SK-N-SH (cell line): ENCODE results near the gene GNL3. TPM values are rescaled to one million over a fixed set of nuclear protein-coding genes. Genes with fewer than 3 reads are reported as not detected.
"Not testable (repeated sequence)": the region's sequence is repeated elsewhere in the genome, so short reads cannot be mapped to it uniquely, and the experiment has no call there.

Source experiments
- CTCF ChIA-PET: fragments of 300-600, 350-600 bp; formaldehyde crosslinking; extraction: SDS; loops from one replicate; lab custom pipeline; 2021; lab: Yijun Ruan, JAX
- POLR2A ChIA-PET: fragments of 350-600 bp; sonication (Branson Sonifier 250); formaldehyde crosslinking; extraction: SDS; loops from one replicate; lab custom pipeline; 2020; ENCODE audit warnings: antibody characterized with exemption, inconsistent platforms; lab: Yijun Ruan, JAX
- DNase-seq: peaks from one replicate; pipeline ENCODE4 v3.0.0; 2012
- H2AFZ ChIP-seq: fragments of 200-600 bp; sonication (generic); 2 replicates; pipeline ENCODE4 v1.8.1; 2016; ENCODE audit warnings: antibody characterized with exemption, mild to moderate bottlenecking, low read depth
- H3F3A ChIP-seq: fragments of 200-600 bp; sonication (generic); replicated peaks from 2 replicates; pipeline ENCODE3; 2016; ENCODE audit warnings: antibody characterized with exemption, mild to moderate bottlenecking; ENCODE audit not compliant: insufficient read depth
- H3K27ac ChIP-seq, 2 experiments: fragments of 200-500 bp in 1 of 2; fragments of 200-600 bp in 1 of 2; sonication (Bioruptor generic) in 1 of 2; sonication (generic), shearing (Covaris generic) in 1 of 2; 2 replicates each; pipeline versions ENCODE4 v1.5.1 to v1.6.1; 2014 to 2016; ENCODE audit warnings: low read depth in 2 of 2, inconsistent platforms in 1 of 2, low read length in 1 of 2, mild to moderate bottlenecking in 1 of 2, mixed read lengths in 1 of 2
- H3K27me3 ChIP-seq: fragments of 200-600 bp; sonication (generic), shearing (Covaris generic); 2 replicates; pipeline ENCODE4 v1.6.1; 2016; ENCODE audit warnings: mixed run types; ENCODE audit not compliant: insufficient read depth
- H3K36me3 ChIP-seq, 2 experiments: fragments of 200-500 bp in 1 of 2; fragments of 200-600 bp in 1 of 2; sonication (Bioruptor generic) in 1 of 2; sonication (generic) in 1 of 2; replicated peaks in 1 of 2; 2 replicates each; pipeline versions ENCODE3 to v1.5.1; 2014 to 2016; ENCODE audit warnings: low read length in 1 of 2, mild to moderate bottlenecking in 1 of 2; ENCODE audit not compliant: insufficient read depth in 2 of 2, control insufficient read depth in 1 of 2
- H3K4me1 ChIP-seq, 2 experiments: fragments of 200-500 bp in 1 of 2; fragments of 200-600 bp in 1 of 2; sonication (Bioruptor generic) in 1 of 2; sonication (generic), shearing (Covaris generic) in 1 of 2; 2 replicates each; pipeline versions ENCODE4 v1.5.1 to v1.6.1; 2014 to 2016; ENCODE audit warnings: low read depth in 1 of 2, low read length in 1 of 2, mixed run types in 1 of 2; ENCODE audit not compliant: insufficient read depth in 2 of 2, control insufficient read depth in 1 of 2
- H3K4me2 ChIP-seq: fragments of 200-600 bp; sonication (generic), shearing (Covaris generic); 2 replicates; pipeline ENCODE4 v1.6.1; 2017; ENCODE audit warnings: mixed run types
- H3K4me3 ChIP-seq, 2 experiments: fragments of 200-500 bp in 1 of 2; fragments of 200-600 bp in 1 of 2; sonication (Bioruptor generic) in 1 of 2; sonication (generic), shearing (Covaris generic) in 1 of 2; 2 replicates each; pipeline versions ENCODE4 v1.5.1 to v1.8.1; 2014 to 2016; ENCODE audit warnings: low read depth in 2 of 2, inconsistent platforms in 1 of 2, low read length in 1 of 2, mild to moderate bottlenecking in 1 of 2, mixed read lengths in 1 of 2, moderate library complexity in 1 of 2
- H3K79me2 ChIP-seq: fragments of 200-600 bp; sonication (generic); 2 replicates; pipeline ENCODE4 v1.8.1; 2017; ENCODE audit warnings: mild to moderate bottlenecking; ENCODE audit not compliant: insufficient read depth
- H3K9ac ChIP-seq: fragments of 200-600 bp; sonication (generic); 2 replicates; pipeline ENCODE4 v1.6.1; 2017; ENCODE audit warnings: mixed run types
- H3K9me2 ChIP-seq: fragments of 200-600 bp; sonication (generic); 2 replicates; pipeline ENCODE4 v1.6.1; 2017; ENCODE audit warnings: mixed run types
- H3K9me3 ChIP-seq: fragments of 200-600 bp; sonication (generic); 2 replicates; pipeline ENCODE4 v1.6.1; 2017; ENCODE audit warnings: mixed run types, mild to moderate bottlenecking, moderate library complexity
- H4K20me1 ChIP-seq: fragments of 200-600 bp; sonication (generic); 2 replicates; pipeline ENCODE4 v1.6.1; 2017; ENCODE audit warnings: mild to moderate bottlenecking, mixed run types; ENCODE audit not compliant: insufficient read depth
- CHD2 ChIP-seq: fragments of 150-350 bp; IDR thresholded peaks from 2 replicates; pipeline ENCODE4 v1.6.1; 2018; ENCODE audit warnings: low read length; ENCODE audit not compliant: partially characterized antibody
- EZH2phosphoT487 ChIP-seq: fragments of 200-600 bp; sonication (generic); IDR thresholded peaks from 2 replicates; pipeline ENCODE4 v1.6.1; 2017; ENCODE audit warnings: low read depth, mixed run types, mild to moderate bottlenecking, antibody characterized with exemption, moderate library complexity, borderline replicate concordance
- FOSL2 ChIP-seq: IDR thresholded peaks from 2 replicates; pipeline ENCODE4 v1.4.0; 2012; ENCODE audit warnings: low read depth, mild to moderate bottlenecking, moderate library complexity, borderline replicate concordance
- GATA2 ChIP-seq: sonication (generic); formaldehyde crosslinking; IDR thresholded peaks from 2 replicates; pipeline ENCODE4 v1.5.0; 2020; ENCODE audit warnings: mild to moderate bottlenecking, missing genetic modification reagents
- JUND ChIP-seq: IDR thresholded peaks from 2 replicates; pipeline ENCODE4 v1.4.0; 2012
- MXI1 ChIP-seq: IDR thresholded peaks from 2 replicates; pipeline ENCODE4 v1.6.1; 2012; ENCODE audit warnings: mild to moderate bottlenecking, low read depth, low read length, improper control_type of control experiment
- NFIC ChIP-seq: IDR thresholded peaks from 2 replicates; pipeline ENCODE4 v1.4.0; 2012; ENCODE audit warnings: borderline replicate concordance
- POLR2AphosphoS5 ChIP-seq: IDR thresholded peaks from 2 replicates; pipeline ENCODE4 v1.6.1; 2012; ENCODE audit warnings: low read depth, low read length
- SIN3A ChIP-seq: IDR thresholded peaks from 2 replicates; pipeline ENCODE4 v1.6.1; 2012; ENCODE audit warnings: low read depth, mild to moderate bottlenecking, low read length, moderate library complexity, borderline replicate concordance
- TEAD4 ChIP-seq: IDR thresholded peaks from 2 replicates; pipeline ENCODE4 v1.4.0; 2012; ENCODE audit warnings: mild to moderate bottlenecking, borderline replicate concordance; ENCODE audit not compliant: insufficient read depth
- USF2 ChIP-seq: fragments of 150-350 bp; IDR thresholded peaks from 2 replicates; pipeline ENCODE4 v1.6.1; 2017; ENCODE audit warnings: antibody characterized with exemption, low read length, low read depth, borderline replicate concordance
- WGBS: methylation state at CpG from one replicate; pipeline ENCODE4 v1.1.6; 2017; ENCODE audit warnings: low lambda C conversion rate; 5-methylcytosine and 5-hydroxymethylcytosine counted together
- polyA plus RNA-seq, 3 experiments: library from polyadenylated mRNA; depleted of rRNA; stranded (reverse); fragments of >200 nt; gene quantifications; 2 replicates each; pipeline ENCODE4 v1.2.3, GENCODE V29; 2012

GNL3 gene
- polyA plus RNA-seq, 1 of the 3 experiments (the other 2 are of a cell fraction), result 55.0 TPM

GRCh38 chr3:52722491-52722890 lies 36.7 kb downstream of the GNL3 start:
- no peaks in the 10 kb centered on the region for H3F3A ChIP-seq
- H3K36me3 ChIP-seq, result peaks cover 0 to 28% of the 10 kb centered on the region in 2 experiments
- no peaks in the 10 kb centered on the region for H3K79me2 ChIP-seq
- TF ChIP-seq POLR2AphosphoS5 (no peak), CHD2 (no peak)
- no peak overlapping the region for H3K27ac ChIP-seq
- H4K20me1 ChIP-seq, result no peaks in the 10 kb centered on the region
- 92% methylated on average over 7 of the region's 7 CpGs for WGBS
- H3K27me3 ChIP-seq, result no peaks in the 10 kb centered on the region
- H3K4me1 ChIP-seq, result no peaks in the 10 kb centered on the region
- H3K4me3 ChIP-seq, result no peak overlapping the region
- ChIA-PET POLR2A (no interaction called here), CTCF (no interaction called here)
- no peak overlapping the region for H3K4me2 ChIP-seq
- H3K9me3 ChIP-seq, result peaks cover 4% of the 10 kb centered on the region; the same call in 1 of the 2 replicates
- no peaks in the 10 kb centered on the region for H3K9me2 ChIP-seq
- no peak overlapping the region for H3K9ac ChIP-seq
- no peak for DNase-seq
- no peak overlapping the region for H2AFZ ChIP-seq

- TF ChIP-seq GATA2 (CRISPR knock-in tag) (no peak), POLR2AphosphoS5 (no peak), USF2 (no peak), JUND (no peak), FOSL2 (no peak), NFIC (no peak), EZH2phosphoT487 (no peak), TEAD4 (no peak), SIN3A (no peak)
- Histone ChIP-seq H3K36me3 (peaks cover 0 to 30% of the 10 kb centered on the region in 2 experiments), H3K9me3 (peaks cover 4% of the 10 kb centered on the region; the same call in 1 of the 2 replicates), H3F3A (no peaks in the 10 kb centered on the region), H3K4me3 (no peak overlapping the region), H3K27ac (no peak overlapping the region), H3K4me1 (no peaks in the 10 kb centered on the region), H2AFZ (no peak overlapping the region), H3K9ac (no peak overlapping the region), H3K27me3 (no peaks in the 10 kb centered on the region), H3K79me2 (no peaks in the 10 kb centered on the region), H3K4me2 (no peak overlapping the region), H3K9me2 (no peaks in the 10 kb centered on the region), H4K20me1 (no peaks in the 10 kb centered on the region)
- 96% methylated on average over 5 of the region's 5 CpGs for WGBS
- DNase-seq, result no peak
- ChIA-PET POLR2A (no interaction called here), CTCF (no interaction called here)
Observed at GRCh38 chr3:52723935-52724334, 38.1 kb downstream of the GNL3 start.

- Histone ChIP-seq H2AFZ (no peak overlapping the region), H3K27ac (no peak overlapping the region), H3K9ac (no peak overlapping the region), H3K36me3 (peaks cover 0 to 33% of the 10 kb centered on the region in 2 experiments), H3K27me3 (no peaks in the 10 kb centered on the region), H3K4me3 (no peak overlapping the region), H3K9me2 (no peaks in the 10 kb centered on the region), H3F3A (no peaks in the 10 kb centered on the region), H4K20me1 (no peaks in the 10 kb centered on the region), H3K4me2 (no peak overlapping the region), H3K4me1 (no peaks in the 10 kb centered on the region), H3K9me3 (peaks cover 7% of the 10 kb centered on the region), H3K79me2 (no peaks in the 10 kb centered on the region)
- no peak for TF ChIP-seq USF2
- TF ChIP-seq MXI1, result no peak
- WGBS, result 90% methylated on average over 1 of the region's 1 CpG
- DNase-seq, result no peak
- CTCF ChIA-PET, result no interaction called here
- POLR2A ChIA-PET, result no interaction called here
Observed at GRCh38 chr3:52724511-52724910, 38.7 kb downstream of the GNL3 start.

GRCh38 chr3:52728753-52729152 lies 42.9 kb downstream of the GNL3 start:
- H2AFZ ChIP-seq, H3K27ac ChIP-seq, H3K79me2 ChIP-seq, H3K4me1 ChIP-seq, H3K9me3 ChIP-seq, CTCF ChIA-PET, H3K4me2 ChIP-seq, POLR2A ChIA-PET, H4K20me1 ChIP-seq, H3K27me3 ChIP-seq, H3K9me2 ChIP-seq, DNase-seq, H3K9ac ChIP-seq, H3K4me3 ChIP-seq: not testable (repeated sequence)
- H3K36me3 ChIP-seq, result peaks cover 16 to 61% of the 10 kb centered on the region in 2 experiments
- WGBS, result 51% methylated on average over 3 of the region's 3 CpGs
- peaks cover 11% of the 10 kb centered on the region for H3F3A ChIP-seq
